IPS-18c (cell line): ENCODE measurements around the gene GLTPD2.
"Not testable (repeated sequence)": the region's sequence is repeated elsewhere in the genome, so short reads cannot be mapped to it uniquely, and the experiment has no call there.

Experiments
- H3K4me3 ChIP-seq: 2 replicates; pipeline ENCODE4 v1.7.0; 2013; ENCODE audit warnings: low read depth, mild to moderate bottlenecking, low read length, moderate library complexity; ENCODE audit not compliant: insufficient read depth
- H3K9me3 ChIP-seq: one replicate; pipeline ENCODE4 v1.6.1; 2013; ENCODE audit warnings: mild to moderate bottlenecking, low read length, moderate library complexity; ENCODE audit not compliant: control insufficient read depth, insufficient read depth

GLTPD2 gene

GRCh38 chr17:4827399-4827798 is 38.6 kb downstream of the GLTPD2 start:
- H3K9me3 ChIP-seq: no peaks in the 10 kb centered on the region
- no peak overlapping the region for H3K4me3 ChIP-seq

GRCh38 chr17:4832829-4833177 is 44.0 kb downstream of the GLTPD2 start:
- H3K9me3 ChIP-seq: not testable (repeated sequence)
- peak overlapping the region; percentile 86 for H3K4me3 ChIP-seq

- Histone ChIP-seq H3K4me3 (peak within 1 kb of the TSS; percentile 86), H3K9me3 (no peaks in the 10 kb centered on the region)
Measured at GRCh38 chr17:4833178-4833940, 44.6 kb downstream of the GLTPD2 start, which contains the start of gene MINK1. Gene MINK1, plus strand, starts transcription at chr17:4833340. Its CDS starts 244 bp downstream, at chr17:4833584.

- Histone ChIP-seq H3K9me3 (no peaks in the 10 kb centered on the region), H3K4me3 (peak overlapping the region; percentile 86)
Measured at GRCh38 chr17:4833941-4834680, 45.3 kb downstream of the GLTPD2 start.

- H3K4me3 ChIP-seq: peak overlapping the region; percentile 86
- no peaks in the 10 kb centered on the region for H3K9me3 ChIP-seq
Measured at GRCh38 chr17:4834681-4835020, 45.9 kb downstream of the GLTPD2 start.

- H3K4me3 ChIP-seq: no peak overlapping the region
- H3K9me3 ChIP-seq: no peaks in the 10 kb centered on the region
Measured at GRCh38 chr17:4836221-4836620, 47.5 kb downstream of the GLTPD2 start.

- no peak overlapping the region for H3K4me3 ChIP-seq
- H3K9me3 ChIP-seq: no peaks in the 10 kb centered on the region
Measured at GRCh38 chr17:4837471-4838308, 48.9 kb downstream of the GLTPD2 start.

GRCh38 chr17:4838309-4838785 is 49.6 kb downstream of the GLTPD2 start:
- H3K4me3 ChIP-seq: no peak overlapping the region
- H3K9me3 ChIP-seq: no peaks in the 10 kb centered on the region

GRCh38 chr17:4839221-4839620 is 50.5 kb downstream of the GLTPD2 start:
- H3K9me3 ChIP-seq: no peaks in the 10 kb centered on the region
- H3K4me3 ChIP-seq: no peak overlapping the region
